LoVo (cell line): ENCODE results near the gene AMHR2.

Experiments used
- DNase-seq: peaks from one replicate; pipeline ENCODE4 v3.0.0-alpha.2; 2016; ENCODE audit warnings: low spot score

AMHR2 gene

DNA sequence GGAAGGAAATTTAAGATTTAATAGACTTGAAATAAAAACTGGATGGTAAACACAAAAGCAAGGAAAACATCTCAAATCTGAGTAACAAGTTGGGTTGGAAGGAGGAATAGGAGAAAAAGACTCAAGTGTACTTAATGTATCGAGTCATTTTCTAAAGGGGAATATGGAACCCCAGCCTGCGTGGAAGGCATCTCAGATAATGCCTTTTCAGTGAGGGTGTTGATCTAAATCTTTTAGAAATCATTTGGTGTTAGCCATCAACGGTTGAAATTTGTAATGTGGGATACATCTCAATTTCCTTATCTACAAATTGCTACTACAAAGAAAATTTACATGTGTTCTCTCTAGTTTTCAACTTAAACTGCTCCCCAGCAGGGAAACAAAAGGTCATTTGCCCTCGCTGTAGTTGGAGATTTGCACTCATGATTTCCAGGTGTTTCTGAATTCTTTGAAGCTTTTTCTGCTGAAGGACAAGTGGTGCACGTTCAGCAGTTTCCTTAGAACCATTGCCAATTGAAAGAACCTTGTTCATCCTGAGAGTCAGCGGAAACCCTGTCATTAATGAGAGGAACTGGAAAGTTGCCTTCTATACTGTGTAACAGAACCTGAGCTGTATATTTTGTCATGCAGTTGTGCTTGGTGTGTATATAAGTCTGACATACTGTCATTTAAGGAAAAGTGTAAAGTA is 30.4 kb downstream of the AMHR2 start:
- DNase-seq: no peak

DNA sequence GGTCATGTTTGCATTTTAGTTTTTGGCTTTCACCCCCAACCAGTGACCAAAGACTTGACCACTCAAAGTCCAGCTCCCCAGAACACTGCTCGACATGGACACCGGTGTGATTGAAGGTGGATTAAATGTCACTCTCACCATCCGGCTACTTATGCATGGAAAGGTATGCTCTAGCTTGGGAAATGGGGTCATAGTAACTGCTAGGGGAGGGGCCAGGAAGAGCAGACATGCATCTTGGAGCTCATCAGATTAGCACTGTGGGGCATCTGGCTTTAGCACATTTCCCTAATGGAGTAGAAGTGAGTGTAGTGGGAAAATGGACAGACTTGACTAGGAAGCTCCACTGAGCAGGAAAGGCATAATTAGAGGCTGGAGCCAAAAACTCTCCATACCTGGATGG is 31.1 kb downstream of the AMHR2 start:
- DNase-seq: no peak

DNA sequence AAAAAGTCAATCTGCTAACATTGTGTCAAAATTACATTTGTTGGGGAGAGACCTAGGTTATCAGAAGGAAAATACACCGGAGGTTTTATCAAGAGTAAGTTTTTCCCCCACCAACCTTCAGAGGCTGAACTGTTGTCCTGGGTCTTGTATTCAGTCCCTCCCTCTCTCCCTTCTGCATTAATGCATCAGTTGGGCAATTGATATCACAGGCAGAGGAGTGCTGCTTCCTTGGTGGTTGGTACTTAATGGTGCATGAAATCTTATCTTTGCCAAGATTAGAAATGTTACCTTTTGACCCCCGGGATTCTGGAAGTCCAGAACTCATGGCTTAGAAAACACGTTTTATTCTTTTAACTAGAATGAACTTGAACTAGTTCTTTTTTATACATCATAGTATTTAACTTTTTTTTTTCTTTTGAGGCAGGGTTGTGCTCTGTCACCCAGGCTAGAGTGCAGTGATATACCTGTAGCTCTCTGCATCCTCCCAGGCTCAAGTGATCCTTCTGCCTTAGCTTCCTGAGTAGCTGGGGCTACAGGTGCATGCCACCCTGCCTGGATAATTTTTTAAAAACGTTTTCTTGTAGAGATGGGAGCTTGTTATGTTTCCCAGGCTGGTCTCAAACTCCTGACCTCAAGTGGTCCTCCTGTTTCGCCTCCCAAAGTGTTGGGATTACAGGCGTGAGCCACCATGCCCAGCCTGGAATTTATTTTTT is 33.2 kb downstream of the AMHR2 start:
- DNase-seq: no peak

DNA sequence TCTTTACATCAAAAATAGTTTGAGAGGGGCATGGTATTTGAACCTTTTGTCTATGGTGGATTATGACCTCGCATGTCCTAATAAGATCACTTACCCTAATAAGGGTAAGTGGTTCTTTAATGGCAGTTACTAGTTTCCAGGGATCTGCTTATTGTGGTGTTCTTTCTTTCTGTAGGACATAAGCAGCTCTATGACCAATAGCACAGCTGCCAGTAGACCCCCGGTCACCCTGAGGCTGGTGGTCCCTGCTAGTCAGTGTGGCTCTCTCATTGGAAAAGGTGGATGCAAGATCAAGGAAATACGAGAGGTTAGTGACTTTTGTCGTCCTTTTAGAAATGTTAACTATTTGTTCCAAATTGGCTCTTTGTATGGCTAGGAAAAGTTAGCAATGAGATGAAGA is 35.4 kb downstream of the AMHR2 start:
- no peak for DNase-seq

DNA sequence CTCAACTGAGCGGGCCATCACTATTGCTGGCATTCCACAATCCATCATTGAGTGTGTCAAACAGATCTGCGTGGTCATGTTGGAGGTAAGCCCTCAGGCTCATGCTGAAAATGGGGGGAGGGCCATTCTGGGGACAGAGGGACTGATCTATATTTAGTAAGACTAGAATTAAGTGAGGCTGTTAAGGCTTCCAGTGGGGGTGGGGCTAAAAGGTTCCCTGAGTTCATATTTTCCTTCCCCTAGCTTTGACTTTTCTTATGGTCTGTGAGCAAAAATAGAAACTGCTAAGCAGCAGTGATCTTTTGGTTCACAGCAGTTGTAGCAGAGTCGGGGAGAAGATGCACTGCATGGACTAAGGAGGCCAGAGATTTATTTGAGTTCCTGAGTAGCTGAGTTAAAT is 37.4 kb downstream of the AMHR2 start:
- DNase-seq: no peak

DNA sequence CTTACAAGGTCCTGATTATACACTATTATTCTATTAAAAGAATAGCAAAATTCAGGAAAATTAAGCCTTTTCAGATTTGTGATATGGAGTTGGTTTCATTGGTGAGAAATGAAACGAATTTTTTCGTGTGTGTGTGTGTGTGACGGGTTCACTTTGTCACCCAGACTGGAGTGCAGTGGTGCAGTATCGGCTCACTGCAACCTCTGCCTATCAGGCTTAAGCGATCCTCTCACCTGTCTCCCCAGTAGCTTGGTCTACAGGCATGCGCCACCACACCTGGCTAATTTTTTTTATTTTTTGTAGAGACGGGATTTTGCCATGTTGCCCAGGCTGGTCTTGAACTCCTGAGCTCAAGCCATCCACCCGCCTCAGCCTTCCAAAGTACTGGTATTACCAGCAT is 37.9 kb downstream of the AMHR2 start:
- no peak for DNase-seq

DNA sequence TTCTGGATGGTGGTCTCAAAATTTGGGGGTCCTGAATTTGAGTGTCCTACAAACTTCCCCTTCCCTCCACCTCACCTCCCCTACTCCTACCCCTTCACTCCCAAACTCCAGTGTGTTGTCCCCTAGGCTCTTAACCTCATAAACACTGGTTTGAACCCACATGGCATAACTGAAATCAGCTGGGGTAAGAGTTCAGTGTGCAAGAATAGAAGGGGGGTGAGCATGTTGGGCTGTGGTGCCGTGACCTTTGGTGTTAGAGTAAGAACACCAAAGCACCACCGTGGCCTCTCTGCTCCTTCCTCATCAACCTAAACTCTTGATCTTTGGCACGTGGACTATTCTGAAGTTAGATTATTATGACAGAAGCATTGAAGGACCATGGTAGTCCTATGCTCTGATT is 39.3 kb downstream of the AMHR2 start:
- no peak for DNase-seq

DNA sequence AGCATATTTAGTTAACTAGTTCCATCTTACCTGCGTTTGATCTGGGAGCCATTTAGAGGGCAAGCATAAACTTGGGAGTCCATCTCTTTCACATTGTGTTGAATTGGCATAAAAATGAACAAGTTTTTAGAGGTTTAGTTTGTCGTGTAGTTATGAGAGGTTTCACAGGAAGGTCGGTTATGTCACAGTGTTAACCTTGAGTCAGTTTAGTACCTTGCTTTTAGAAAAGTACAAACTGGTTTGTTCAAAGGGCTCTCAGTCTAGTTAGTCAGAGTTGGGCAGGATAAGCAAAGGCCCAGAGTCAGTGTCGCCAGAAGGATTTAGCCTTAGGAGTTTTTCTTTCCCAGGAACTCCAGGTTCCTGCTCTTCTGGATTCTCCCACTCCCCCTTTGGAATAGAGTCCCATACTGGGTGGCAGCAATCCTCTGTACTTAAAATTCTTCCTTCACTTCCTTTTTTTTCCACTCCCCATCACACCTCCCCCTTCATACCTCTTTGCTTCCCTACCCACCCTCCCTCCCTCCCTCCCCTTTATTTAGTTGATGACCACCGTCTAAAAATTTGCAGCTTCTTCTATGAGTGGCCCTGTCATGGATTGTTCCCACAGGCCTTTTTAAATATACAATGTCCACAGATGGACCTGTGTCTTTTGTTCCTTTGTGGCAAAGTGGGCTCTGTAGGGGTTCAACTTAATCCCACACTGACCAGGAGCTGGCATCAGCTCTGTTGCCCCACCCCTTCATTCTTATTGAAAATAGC is 40.3 kb downstream of the AMHR2 start:
- no peak for DNase-seq

DNA sequence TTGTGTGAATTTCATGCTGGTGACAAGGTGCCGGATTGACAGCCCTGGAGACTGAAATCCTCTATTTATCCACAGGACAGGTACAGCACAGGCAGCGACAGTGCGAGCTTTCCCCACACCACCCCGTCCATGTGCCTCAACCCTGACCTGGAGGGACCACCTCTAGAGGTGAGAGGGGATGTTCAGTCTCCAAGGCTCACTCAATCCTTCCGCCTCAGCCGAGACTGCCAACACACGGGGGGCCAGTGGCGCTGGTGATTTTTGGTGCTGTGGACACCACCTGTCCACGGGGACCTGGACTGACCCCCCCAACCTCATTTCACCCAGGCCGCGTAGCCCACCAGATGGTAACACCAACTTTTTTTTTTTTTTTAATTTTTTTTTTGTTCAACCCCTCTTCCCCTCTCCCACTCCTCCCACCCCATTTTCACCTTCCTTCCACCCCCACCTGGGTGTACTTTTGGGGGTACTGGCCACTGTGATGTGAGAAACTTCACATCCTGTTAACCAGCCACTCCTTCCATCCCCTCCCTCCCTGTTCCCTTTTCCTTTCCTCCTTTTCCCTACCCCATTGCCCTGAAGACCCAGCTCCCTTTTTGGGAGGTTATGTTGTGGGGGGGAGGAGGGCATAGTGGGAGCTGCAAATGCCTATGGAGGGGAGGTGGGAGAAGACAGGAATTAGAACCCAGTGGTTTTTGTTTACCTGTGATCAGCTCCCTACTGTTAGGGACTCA is 41.2 kb downstream of the AMHR2 start:
- DNase-seq: no peak

DNA sequence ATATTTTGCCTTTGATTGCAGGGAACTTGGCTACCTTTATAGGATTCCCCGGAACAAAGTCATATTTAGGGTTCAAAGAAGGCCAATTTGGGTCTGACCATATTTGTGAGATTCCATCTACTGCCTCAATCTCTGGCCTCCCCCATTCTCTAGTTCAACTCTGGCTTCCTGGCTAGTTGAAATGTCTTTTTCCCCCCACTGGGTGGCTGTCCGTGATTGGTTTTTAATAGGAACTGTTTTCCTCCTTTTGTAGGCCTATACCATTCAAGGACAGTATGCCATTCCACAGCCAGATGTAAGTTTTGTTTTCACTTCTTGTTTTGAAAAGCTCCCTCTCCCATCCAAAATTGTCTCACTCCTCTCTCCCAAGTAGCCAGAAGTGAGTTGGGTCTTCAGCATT is 42.0 kb downstream of the AMHR2 start:
- no peak for DNase-seq

DNA sequence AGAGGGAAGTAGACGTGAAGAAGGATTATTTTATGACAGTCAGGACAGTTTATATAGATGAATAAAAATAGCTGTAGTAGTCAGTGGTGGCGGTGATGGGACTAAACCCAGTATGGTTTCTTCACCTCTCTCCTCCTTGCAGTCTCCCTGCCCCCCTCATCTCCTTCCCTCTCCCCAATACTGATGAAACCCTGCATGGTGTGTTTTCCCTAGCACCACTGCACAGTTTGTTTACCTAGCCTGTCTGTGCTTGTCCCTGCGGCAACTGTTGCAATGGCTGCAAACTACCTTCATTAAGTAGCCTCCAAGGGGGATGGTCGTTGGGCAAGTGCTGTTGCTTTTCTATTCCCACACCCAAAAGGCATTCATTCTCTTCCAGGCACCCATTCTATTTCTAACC is 43.0 kb downstream of the AMHR2 start:
- DNase-seq: no peak

DNA sequence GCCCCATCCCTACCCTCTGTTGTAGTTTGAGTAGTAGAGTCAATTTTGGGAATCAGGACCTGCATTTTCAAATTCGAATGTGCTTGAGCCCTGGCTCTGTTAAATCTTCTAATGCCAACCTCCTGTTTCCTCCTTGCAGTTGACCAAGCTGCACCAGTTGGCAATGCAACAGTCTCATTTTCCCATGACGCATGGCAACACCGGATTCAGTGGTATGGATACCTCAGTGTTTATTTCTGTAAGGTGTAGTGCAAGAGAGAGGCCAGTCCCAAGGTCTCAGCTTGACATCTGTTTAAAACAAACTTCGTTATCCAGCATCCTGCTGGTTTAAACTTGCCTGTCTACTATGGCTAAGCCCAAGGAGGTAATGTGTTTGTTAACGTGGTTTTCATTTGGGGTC is 43.4 kb downstream of the AMHR2 start:
- DNase-seq: no peak

DNA sequence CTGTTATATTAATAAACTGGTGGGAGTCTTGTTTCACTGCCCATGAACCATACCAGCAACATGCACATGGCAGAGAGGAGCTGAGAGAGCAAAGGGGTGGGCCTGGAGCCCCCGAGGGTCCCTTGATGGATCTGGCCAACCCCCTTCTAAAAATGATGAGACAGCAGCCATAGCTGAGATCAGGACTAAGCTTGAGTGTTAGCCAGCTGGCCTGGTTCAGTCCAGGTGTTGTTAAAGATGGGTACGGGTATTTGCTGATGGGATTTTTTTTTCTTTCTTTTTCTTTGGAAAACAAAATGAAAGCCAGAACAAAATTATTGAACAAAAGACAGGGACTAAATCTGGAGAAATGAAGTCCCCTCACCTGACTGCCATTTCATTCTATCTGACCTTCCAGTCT is 44.2 kb downstream of the AMHR2 start:
- DNase-seq: no peak

DNA sequence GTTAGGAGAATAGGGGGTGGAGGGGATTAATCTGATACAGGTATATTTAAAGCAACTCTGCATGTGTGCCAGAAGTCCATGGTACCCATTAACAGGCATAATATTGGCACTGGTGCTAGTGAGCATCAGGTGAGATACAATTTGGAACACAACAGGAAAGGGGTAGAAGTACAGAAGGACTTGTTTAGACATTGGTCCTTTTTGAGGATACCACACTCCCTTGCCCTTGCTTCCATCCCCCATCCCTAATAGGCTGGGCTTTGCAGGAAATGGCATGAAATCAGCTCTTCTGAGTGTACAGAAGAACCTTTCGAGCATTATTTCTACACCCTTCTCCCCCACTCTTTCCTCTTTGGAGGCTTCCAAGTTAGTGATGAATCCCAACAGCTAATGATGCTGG is 44.6 kb downstream of the AMHR2 start:
- DNase-seq: no peak

DNA sequence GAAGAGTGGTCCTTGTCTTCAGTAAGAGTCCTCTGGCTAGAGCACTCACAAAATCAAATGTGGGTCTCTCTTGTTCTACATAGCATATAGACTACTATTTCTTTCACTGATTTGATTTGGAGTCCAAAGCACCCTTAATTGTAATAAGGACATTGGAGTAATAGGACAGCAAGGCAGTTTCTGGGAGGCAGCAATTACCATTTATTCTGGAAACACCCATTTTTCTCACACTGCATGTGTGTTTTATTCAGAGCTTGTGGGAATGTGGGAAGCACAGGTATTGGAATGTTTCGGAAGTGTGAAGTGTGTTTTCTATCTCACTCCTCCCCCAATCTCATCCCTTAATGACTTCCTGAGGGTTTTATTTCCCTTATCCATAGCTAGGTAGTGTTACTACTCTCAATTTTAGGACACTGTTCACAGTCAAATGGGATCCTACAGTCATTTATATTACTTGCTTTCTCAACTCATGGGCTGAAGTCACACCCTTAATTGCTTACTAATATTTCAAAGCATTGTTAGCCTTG is 48.5 kb downstream of the AMHR2 start:
- no peak for DNase-seq

DNA sequence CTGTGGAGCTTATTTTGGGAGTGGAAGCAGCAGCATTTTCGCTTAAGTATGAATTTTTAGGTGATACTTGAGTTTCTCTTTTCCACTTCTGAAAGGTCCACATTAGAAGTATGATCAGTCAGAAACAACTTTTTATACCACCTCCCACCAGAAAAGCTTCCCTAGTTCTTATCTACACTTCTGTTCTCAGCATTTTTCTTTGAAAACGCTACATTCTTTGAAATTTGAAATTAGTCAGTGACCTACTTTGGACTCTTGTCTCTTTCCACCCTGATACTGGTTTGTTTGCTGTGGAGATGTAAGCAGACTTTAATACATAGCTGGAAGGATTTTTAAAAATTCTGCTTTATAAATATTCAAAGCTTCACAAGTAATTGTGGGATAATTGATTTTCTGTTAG is 50.4 kb downstream of the AMHR2 start:
- no peak for DNase-seq

DNA sequence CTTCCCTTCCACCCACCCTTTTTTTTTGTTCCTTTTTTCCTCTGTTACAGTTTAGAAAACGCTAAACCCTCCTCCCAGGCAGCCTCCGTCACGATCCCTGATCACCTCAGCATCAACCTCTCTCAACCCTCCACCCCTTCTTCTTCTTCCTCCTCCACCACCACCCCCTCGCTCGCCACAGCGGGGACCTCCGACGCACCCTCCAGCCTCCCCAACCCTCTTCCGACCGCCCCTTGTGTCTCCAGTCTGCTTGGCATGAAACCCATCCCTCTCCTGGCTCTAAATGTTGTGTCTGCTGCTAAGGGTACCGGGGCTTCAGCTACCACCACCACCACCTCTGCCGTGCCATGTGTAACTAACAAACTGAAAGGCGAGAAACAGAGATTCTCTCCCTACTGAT is 51.2 kb downstream of the AMHR2 start:
- no peak for DNase-seq

DNA sequence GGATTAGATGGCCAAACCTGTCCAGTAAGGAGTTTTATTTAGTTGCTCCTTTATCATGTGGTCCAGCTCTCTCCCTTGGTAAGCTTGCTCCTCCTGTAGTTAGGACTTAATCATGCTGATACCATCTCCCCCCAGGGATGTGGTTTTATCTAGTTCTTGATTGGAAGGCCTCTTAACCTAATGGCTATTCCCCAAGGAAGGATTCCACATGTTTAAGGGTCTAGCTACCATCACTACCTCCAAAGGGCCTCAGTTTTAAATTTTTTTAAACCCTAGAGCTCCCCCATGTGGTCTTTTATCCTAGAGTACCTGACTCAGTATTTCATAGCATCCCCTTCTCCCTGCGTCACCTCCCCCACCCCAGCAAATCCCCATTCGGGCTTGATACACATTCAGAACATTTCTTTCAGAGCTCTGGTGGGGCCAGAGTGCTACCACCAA is 53.1 kb downstream of the AMHR2 start:
- DNase-seq: no peak

DNA sequence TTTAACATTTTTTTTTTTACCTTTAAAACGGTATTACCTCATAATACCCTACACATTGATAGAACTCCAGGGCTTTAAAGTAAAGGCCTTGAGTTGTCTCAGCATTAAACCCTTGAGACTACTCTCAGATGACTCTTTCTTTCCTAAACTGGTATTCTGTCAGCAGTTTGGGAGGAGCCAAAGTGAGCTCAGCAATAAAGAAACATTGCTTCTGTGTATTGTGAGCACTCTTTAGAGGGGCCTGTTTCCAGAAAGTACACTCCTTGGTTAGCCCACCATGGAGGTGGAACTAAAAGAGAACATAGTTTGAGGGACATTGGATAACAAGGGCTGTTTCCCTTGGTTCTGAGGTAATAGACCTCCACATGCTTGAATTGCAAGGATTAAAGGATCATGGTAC is 55.2 kb downstream of the AMHR2 start:
- no peak for DNase-seq

DNA sequence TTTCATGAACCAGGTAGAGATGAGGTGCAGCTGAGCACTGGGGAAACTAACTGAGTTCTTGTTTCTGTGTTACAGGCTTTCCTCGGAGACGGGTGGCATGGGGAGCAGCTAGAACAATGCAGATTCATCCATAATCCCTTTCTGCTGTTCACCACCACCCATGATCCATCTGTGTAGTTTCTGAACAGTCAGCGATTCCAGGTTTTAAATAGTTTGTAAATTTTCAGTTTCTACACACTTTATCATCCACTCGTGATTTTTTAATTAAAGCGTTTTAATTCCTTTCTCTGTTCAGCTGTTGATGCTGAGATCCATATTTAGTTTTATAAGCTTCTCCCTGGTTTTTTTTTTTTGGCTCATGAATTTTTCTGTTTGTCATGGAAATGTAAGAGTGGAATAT is 55.7 kb downstream of the AMHR2 start:
- DNase-seq: no peak

DNA sequence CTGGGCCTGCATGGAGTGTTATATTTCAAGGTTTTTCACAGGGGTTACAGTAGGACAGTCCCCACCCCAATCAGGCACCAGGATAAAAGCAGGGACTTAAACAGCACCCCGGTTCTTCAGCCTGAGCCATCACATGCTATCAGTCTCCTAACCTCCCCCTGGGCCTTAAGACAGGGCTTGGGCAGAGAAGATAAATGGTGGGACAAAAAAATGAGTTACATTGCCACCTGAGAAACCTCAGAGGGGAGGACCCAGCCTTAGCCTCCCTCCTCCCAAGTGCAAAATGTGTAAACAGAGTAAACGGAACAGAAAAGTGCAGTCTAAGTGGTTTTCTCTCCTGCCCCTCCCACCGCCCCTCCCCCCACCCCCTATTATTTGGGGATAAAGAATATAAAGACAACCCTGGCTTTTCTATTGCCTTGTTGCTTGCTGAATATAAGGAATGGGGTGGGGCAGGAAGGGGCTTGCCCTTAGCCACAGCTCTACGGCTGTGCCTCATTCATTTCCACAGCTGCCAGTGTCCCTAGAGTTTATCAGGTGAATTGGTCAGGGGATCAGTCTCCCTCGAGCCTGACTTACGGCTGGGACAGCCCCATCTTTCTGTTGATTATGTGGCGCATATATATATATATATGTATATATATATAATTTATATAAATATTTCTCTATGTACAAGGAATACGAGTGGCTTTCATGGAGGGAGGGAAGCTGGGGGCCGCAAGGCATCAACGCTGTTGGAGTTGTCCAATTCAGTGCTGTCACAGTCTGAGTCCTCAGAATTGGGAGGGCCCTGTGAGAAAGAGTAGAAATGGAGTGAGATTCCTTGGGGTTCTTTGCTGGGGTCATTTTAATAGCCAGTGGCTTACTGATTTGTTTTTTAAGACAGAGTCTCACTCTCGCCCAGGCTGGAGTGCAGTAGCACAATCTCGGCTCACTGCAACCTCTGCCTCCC is 57.1 kb downstream of the AMHR2 start:
- no peak for DNase-seq
